Activated gamma-delta T cell (primary cell): ENCODE measurements around the gene OR1B1.
"Not testable (repeated sequence)": the region's sequence is repeated elsewhere in the genome, so short reads cannot be mapped to it uniquely, and the experiment has no call there.

Experiments
- DNase-seq: peaks from one replicate; lab custom pipeline; 2025; lab: John Stamatoyannopoulos, UW
- total RNA-seq, 2 donors: gene quantifications; one replicate each; lab custom pipeline; 2026; lab: John Stamatoyannopoulos, UW

OR1B1 gene
- 0 to 0.09 reads per million in 2 donors for total RNA-seq

DNA sequence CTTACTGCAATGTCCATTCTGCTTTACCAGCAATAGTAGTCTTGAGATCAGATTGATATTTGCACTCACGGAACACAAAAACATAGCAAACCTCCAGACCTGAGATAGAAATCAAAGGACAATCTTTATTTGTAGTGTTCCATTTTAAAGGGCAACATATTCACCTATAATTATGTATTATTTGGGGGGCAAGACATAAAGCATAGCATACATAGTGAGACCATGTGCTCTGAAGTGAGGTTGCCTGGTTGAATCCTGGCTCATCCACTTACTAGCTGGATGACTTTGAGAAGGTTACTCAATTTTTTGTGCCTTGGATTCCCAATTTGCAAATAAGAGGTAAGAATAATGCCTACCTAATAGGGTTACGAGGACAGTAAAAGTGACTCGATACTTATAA lies at the start of gene OR1B1:
Gene OR1B1, minus strand, starts transcription at position 101 of the 400 bp plus-strand sequence.
- DNase-seq: no peak

DNA sequence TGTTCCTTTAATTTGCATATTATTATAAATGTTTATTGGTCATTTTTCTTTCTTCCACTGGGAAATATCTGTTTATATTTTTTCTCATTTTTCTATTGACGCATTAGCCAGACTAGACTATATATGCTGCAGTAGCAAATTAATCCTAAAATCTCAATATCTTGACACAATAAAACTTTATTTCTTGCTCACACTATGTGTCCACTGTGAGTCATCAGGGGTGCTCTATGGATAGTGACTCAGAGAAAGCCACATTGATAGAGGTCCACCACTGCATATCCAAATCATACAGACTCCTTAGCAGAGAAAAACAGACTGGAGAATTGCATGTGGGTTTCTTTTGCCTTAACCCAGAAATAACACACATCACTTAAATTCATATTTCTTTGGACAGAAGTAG lies 38.3 kb upstream of the OR1B1 start:
- DNase-seq: no peak

GRCh38 chr9:122684851-122685250 lies 27.4 kb upstream of the OR1B1 start:
- DNase-seq: no peak

- no peak for DNase-seq
Observed at GRCh38 chr9:122672481-122672880, 15.1 kb upstream of the OR1B1 start.

GRCh38 chr9:122661416-122661815 lies 4.0 kb upstream of the OR1B1 start, which contains the start of gene OR1L1:
Gene OR1L1, plus strand, starts transcription at chr9:122661716. Its CDS starts 0 bp downstream, at chr9:122661716.
- DNase-seq: no peak

- DNase-seq: no peak
Observed at GRCh38 chr9:122656378-122656777, 1.0 kb downstream of the OR1B1 start.

- DNase-seq: no peak
Observed at GRCh38 chr9:122642226-122642625, 15.2 kb downstream of the OR1B1 start.

GRCh38 chr9:122619996-122620395 lies 37.4 kb downstream of the OR1B1 start:
- no peak for DNase-seq

DNA sequence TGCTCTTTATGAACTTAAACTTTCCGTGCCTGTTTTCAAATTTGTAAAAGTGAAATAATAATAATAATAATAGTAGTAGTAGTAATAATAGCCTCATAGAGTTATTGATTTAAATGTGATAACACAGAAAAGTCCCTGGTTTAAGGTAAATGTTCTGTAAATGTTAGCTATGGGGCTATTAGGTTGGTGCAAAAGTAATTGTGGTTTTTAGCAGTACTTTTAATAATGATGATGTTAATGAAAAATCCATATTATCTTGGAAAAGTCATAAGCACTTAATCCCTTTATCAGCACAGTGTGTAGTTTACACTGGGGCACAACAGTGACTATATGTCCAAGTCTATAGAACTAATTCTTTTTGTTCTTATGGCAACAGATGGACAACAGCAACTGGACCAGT lies 43.1 kb downstream of the OR1B1 start, which contains the start of gene OR1Q1:
Gene OR1Q1, plus strand, starts transcription at position 377 of the 400 bp plus-strand sequence. Its CDS starts 0 bp downstream, at position 377.
- DNase-seq: no peak

- no peak for DNase-seq
Observed at GRCh38 chr9:122609804-122610203, 47.6 kb downstream of the OR1B1 start.

DNA sequence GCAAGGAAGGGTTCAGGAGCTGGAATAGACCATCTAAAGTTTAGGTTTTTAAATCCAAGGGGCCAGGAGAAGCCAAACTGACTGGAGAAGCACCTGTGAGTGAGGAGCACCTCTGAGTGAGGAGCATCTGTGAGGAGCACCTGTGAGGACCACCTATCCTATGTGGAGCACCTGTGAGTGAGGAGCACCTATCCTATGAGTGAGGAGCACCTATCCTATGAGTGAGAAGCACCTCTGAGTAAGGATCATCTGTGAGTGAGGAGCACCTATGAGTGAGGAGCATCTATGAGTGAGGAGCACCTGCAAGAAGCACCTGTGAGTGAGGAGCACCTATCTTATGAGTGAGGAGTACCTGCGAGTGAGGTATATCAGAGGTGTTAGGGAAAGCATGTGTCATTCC lies 50.8 kb downstream of the OR1B1 start:
- no peak for DNase-seq

GRCh38 chr9:122605691-122606090 lies 51.7 kb downstream of the OR1B1 start:
- no peak for DNase-seq

GRCh38 chr9:122583284-122583683 lies 74.1 kb downstream of the OR1B1 start, which contains the start of gene OR1L8:
Gene OR1L8, minus strand, starts transcription at chr9:122583384. Its CDS starts 14,907 bp downstream, at chr9:122568477.
- not testable (repeated sequence) for DNase-seq

DNA sequence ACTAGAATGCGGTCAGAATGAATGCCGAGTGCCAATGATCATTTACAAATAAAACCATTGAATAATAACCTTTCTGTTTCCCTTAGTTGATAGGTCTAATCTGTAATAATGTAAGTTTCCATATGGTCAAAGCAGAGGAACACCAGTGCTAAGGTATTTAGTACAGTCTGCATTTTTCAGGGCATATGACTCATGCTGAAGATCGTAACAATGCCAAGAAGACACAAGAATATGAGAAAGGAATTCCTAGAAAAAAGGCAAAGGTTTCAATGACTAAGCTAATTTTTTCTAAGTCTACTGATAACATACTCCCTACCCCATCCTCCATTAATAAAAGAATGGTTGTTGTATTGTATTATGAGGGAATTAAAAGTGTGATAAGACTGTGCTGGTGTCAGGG lies 77.1 kb downstream of the OR1B1 start:
- DNase-seq: no peak

- DNase-seq: no peak
Observed at GRCh38 chr9:122579874-122580273, 77.6 kb downstream of the OR1B1 start.
